ENCODE measurements around the gene SYNM.

DNA sequence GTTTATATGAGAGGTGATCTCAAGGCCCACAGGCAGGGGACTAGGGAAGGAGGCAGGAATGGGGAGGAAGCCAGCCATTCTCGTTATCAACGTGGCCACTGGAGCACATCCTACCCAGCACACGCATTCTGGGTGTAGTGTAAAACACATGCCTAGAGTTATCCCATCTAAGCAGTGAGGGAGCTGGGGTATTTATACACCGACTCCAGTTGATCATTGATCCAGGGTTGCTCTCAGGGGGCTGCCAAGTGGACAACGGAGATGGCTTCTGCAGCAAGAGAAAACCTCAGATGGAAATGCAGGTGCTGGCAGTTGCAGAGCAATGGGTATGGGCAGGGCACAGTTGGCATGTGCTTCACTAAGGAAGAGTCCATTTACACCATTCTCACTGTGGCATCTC, 30.4 kb upstream of the SYNM start:
- TF ChIP-seq, protein P1, sequence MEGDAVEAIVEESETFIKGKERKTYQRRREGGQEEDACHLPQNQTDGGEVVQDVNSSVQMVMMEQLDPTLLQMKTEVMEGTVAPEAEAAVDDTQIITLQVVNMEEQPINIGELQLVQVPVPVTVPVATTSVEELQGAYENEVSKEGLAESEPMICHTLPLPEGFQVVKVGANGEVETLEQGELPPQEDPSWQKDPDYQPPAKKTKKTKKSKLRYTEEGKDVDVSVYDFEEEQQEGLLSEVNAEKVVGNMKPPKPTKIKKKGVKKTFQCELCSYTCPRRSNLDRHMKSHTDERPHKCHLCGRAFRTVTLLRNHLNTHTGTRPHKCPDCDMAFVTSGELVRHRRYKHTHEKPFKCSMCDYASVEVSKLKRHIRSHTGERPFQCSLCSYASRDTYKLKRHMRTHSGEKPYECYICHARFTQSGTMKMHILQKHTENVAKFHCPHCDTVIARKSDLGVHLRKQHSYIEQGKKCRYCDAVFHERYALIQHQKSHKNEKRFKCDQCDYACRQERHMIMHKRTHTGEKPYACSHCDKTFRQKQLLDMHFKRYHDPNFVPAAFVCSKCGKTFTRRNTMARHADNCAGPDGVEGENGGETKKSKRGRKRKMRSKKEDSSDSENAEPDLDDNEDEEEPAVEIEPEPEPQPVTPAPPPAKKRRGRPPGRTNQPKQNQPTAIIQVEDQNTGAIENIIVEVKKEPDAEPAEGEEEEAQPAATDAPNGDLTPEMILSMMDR (IDR thresholded peaks at IDR 0.05), result no peak
- TF ChIP-seq POLR2A (IDR thresholded peaks at IDR 0.05; ENCODE audit: low read depth), result no peak
